ENCODE measurements around the gene PAWR.

GRCh38 chr12:79617696-79618095 lies 73.1 kb downstream of the PAWR start:
- TF ChIP-seq CTCF (IDR thresholded peaks at IDR 0.05), result no peak
- no peak for TF ChIP-seq POLR2AphosphoS5 (IDR thresholded peaks at IDR 0.05)
- TF ChIP-seq POLR2A (IDR thresholded peaks at IDR 0.05), result no peak

Data from breast epithelium (tissue), 3 donors.